ENCODE data around the gene KCNJ6.

DNA sequence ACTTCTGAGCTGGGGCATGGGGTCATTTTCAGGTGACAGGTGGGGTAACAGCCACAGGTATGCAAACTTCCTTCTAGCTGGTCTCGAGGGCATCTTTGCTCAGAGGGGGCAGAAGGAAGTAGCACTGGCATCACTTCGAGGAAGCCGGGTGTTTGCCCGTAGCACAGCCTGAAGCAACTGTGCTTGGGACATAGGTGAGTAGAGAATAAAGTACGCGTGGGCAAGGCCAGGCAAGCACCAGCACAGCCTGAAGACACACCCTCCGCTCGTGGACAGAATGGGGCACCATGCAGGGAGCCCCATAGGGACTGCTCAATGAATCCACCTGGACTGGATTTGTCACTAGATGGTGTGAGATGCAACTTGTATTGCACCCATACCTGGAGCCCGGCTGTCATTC lies 167.1 kb downstream of the KCNJ6 start:
- no peak for TF ChIP-seq POLR2AphosphoS5 (IDR thresholded peaks at IDR 0.05; ENCODE audit: low read depth, low read length)
- TF ChIP-seq, protein P1, sequence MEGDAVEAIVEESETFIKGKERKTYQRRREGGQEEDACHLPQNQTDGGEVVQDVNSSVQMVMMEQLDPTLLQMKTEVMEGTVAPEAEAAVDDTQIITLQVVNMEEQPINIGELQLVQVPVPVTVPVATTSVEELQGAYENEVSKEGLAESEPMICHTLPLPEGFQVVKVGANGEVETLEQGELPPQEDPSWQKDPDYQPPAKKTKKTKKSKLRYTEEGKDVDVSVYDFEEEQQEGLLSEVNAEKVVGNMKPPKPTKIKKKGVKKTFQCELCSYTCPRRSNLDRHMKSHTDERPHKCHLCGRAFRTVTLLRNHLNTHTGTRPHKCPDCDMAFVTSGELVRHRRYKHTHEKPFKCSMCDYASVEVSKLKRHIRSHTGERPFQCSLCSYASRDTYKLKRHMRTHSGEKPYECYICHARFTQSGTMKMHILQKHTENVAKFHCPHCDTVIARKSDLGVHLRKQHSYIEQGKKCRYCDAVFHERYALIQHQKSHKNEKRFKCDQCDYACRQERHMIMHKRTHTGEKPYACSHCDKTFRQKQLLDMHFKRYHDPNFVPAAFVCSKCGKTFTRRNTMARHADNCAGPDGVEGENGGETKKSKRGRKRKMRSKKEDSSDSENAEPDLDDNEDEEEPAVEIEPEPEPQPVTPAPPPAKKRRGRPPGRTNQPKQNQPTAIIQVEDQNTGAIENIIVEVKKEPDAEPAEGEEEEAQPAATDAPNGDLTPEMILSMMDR (IDR thresholded peaks at IDR 0.05): no peak
